H1 (cell line): ENCODE data around the gene FAM120B. TPM values are rescaled to one million over a fixed set of nuclear protein-coding genes. Genes with fewer than 3 reads are reported as not detected.

ENCODE experiments used
- CHD1 ChIP-seq: IDR thresholded peaks from 2 replicates; pipeline ENCODE4 v1.6.1; 2012; ENCODE audit warnings: low read depth, low read length, improper control_type of control experiment
- CHD7 ChIP-seq: fragments of 300-600 bp; sonication (generic); IDR thresholded peaks from 2 replicates; pipeline ENCODE4 v1.7.1; 2012; ENCODE audit warnings: low read length, moderate library complexity, mild to moderate bottlenecking, inconsistent platforms; ENCODE audit not compliant: insufficient replicate concordance
- CTCF ChIP-seq, 3 experiments: IDR thresholded peaks; 1 replicate in 2 of 3; 2 replicates in 1 of 3; pipeline versions ENCODE4 v1.5.1 to v1.6.1; 2011; ENCODE audit warnings: low read length in 3 of 3, mild to moderate bottlenecking in 3 of 3, inconsistent platforms in 2 of 3, low read depth in 1 of 3, moderate library complexity in 1 of 3; ENCODE audit not compliant: insufficient read depth in 1 of 3; ENCODE audit errors: control extremely low read depth in 1 of 3
- EGR1 ChIP-seq: IDR thresholded peaks from 2 replicates; pipeline ENCODE4 v1.6.1; 2011; ENCODE audit warnings: low read depth, low read length, borderline replicate concordance
- KDM1A ChIP-seq: fragments of 200-600, 300-600 bp; sonication (generic); IDR thresholded peaks from 2 replicates; pipeline ENCODE4 v1.7.1; 2016; ENCODE audit warnings: mild to moderate bottlenecking, low read length, borderline replicate concordance
- MAX ChIP-seq: IDR thresholded peaks from 2 replicates; pipeline ENCODE4 v1.6.1; 2012; ENCODE audit warnings: inconsistent platforms
- POLR2A ChIP-seq, 2 experiments: IDR thresholded peaks; 1 replicate in 1 of 2; 2 replicates in 1 of 2; pipeline ENCODE4 v1.6.1; 2011; ENCODE audit warnings: low read depth in 2 of 2, low read length in 2 of 2, mild to moderate bottlenecking in 2 of 2; ENCODE audit errors: control extremely low read depth in 1 of 2
- SP4 ChIP-seq: IDR thresholded peaks from 2 replicates; pipeline ENCODE4 v1.6.1; 2012; ENCODE audit warnings: low read length, inconsistent platforms
- TBP ChIP-seq: IDR thresholded peaks from 2 replicates; pipeline ENCODE4 v1.6.1; 2011; ENCODE audit warnings: low read depth, low read length, improper control_type of control experiment
- ZNF274 ChIP-seq: IDR thresholded peaks from 2 replicates; pipeline ENCODE4 v1.7.0; 2012; ENCODE audit warnings: low read length, borderline replicate concordance; ENCODE audit errors: extremely low read depth
- polyA plus RNA-seq, 7 experiments: library from polyadenylated mRNA; depleted of rRNA in 3 of 7; stranded (reverse) in 5 of 7; unstranded in 2 of 7; fragments of >200 nt in 5 of 7; fragments of 200-250 nt in 2 of 7; gene quantifications; 1 replicate in 5 of 7; 2 replicates in 1 of 7; 4 replicates in 1 of 7; pipeline versions ENCODE4 v1.2.1 to v1.2.3, GENCODE V29; 2011 to 2013; ENCODE audit warnings: missing spikeins in 2 of 7, mixed read lengths in 2 of 7
- total RNA-seq: library from RNA; stranded (reverse); fragmentation: NEBNext Ultra II Directional; extraction: Animal tissue kit (Norgen Biotek cat#: 25700); gene quantifications from 2 replicates; pipeline ENCODE4 v1.2.1, GENCODE V29; 2021

FAM120B gene
- total and polyA plus RNA-seq, 2 of the 8 experiments (the other 6 are each of a cell fraction or from before 2014, with no cell fraction given) = 5.1 to 12.5 TPM

- TF ChIP-seq CTCF (IDR thresholded peaks at IDR 0.05; ENCODE audit: control extremely low read depth in 1 of 3, insufficient read depth in 1 of 3, low read depth in 1 of 3, low read length in 3 of 3) (no peak), POLR2A (IDR thresholded peaks at IDR 0.05; ENCODE audit: control extremely low read depth in 1 of 2, low read depth in 2 of 2, low read length in 2 of 2) (no peak), MAX (no peak), EGR1 (no peak), ZNF274 (no peak), CHD1 (no peak), CHD7 (no peak), SP4 (no peak), KDM1A (no peak), TBP (no peak)
Observed at GRCh38 chr6:170362121-170362520, 55.6 kb downstream of the FAM120B start (continued).
